GM21529 (cell line): ENCODE measurements around the gene AKAP6.

Experiments
- ATAC-seq: cut with Tn5 transposase; IDR thresholded peaks from one replicate; pipeline ENCODE4 v1.9.1; 2021; ENCODE audit not compliant: unreplicated experiment

AKAP6 gene

GRCh38 chr14:32524609-32525375, 195.7 kb downstream of the AKAP6 start:
- no peak for ATAC-seq

- no peak for ATAC-seq
These were observed 196.5 kb downstream of the AKAP6 start for GRCh38 chr14:32525591-32525990.

- no peak for ATAC-seq
These were observed 201.7 kb downstream of the AKAP6 start for GRCh38 chr14:32530800-32531199.

GRCh38 chr14:32531942-32532515, 202.9 kb downstream of the AKAP6 start:
- ATAC-seq, result no peak

GRCh38 chr14:32534145-32534544, 205.0 kb downstream of the AKAP6 start:
- no peak for ATAC-seq

- ATAC-seq, result no peak
These were observed 207.1 kb downstream of the AKAP6 start for GRCh38 chr14:32536175-32536574.

- no peak for ATAC-seq
These were observed 208.1 kb downstream of the AKAP6 start for GRCh38 chr14:32537166-32537565.

- ATAC-seq, result no peak
These were observed 213.4 kb downstream of the AKAP6 start for GRCh38 chr14:32542507-32542906.

- no peak for ATAC-seq
These were observed 216.0 kb downstream of the AKAP6 start for GRCh38 chr14:32545095-32545494.

GRCh38 chr14:32545506-32546210, 216.6 kb downstream of the AKAP6 start:
- no peak for ATAC-seq

- no peak for ATAC-seq
These were observed 217.1 kb downstream of the AKAP6 start for GRCh38 chr14:32546246-32546645.

GRCh38 chr14:32552766-32553165, 223.7 kb downstream of the AKAP6 start:
- ATAC-seq, result no peak

GRCh38 chr14:32559048-32559447, 229.9 kb downstream of the AKAP6 start:
- ATAC-seq, result no peak

GRCh38 chr14:32559590-32559989, 230.5 kb downstream of the AKAP6 start:
- ATAC-seq, result no peak

- ATAC-seq, result peak; percentile 61
These were observed 231.2 kb downstream of the AKAP6 start for GRCh38 chr14:32560209-32560857.

GRCh38 chr14:32561520-32561919, 232.4 kb downstream of the AKAP6 start:
- ATAC-seq, result no peak

GRCh38 chr14:32564596-32564995, 235.5 kb downstream of the AKAP6 start:
- no peak for ATAC-seq

GRCh38 chr14:32565256-32565655, 236.2 kb downstream of the AKAP6 start:
- no peak for ATAC-seq

- ATAC-seq, result no peak
These were observed 238.7 kb downstream of the AKAP6 start for GRCh38 chr14:32567543-32568384.

- ATAC-seq, result no peak
These were observed 242.5 kb downstream of the AKAP6 start for GRCh38 chr14:32571551-32571950.
